Liver (tissue), 3 donors: ENCODE data around the gene IFT20.

Experiments used
- CTCF ChIP-seq: fragments of 150-350 bp; IDR thresholded peaks from 2 replicates; pipeline ENCODE4 v1.5.1; 2017; ENCODE audit warnings: improper control_type of control experiment, low read depth, low read length; ENCODE audit not compliant: missing input control
- GABPA ChIP-seq, 2 donors: IDR thresholded peaks in 1 of 2; conservative IDR thresholded peaks in 1 of 2; 2 replicates each; pipeline ENCODE4 v1.6.1; 2016; ENCODE audit warnings: antibody characterized with exemption in 2 of 2, mild to moderate bottlenecking in 1 of 2, moderate library complexity in 1 of 2
- JUND ChIP-seq, 2 donors: IDR thresholded peaks; 2 replicates each; pipeline ENCODE4 v1.6.1; 2016; ENCODE audit warnings: antibody characterized with exemption in 2 of 2
- MAX ChIP-seq: IDR thresholded peaks from 2 replicates; pipeline ENCODE4 v1.6.1; 2016; ENCODE audit warnings: antibody characterized with exemption
- RAD21 ChIP-seq, 2 donors: IDR thresholded peaks; 2 replicates each; pipeline ENCODE4 v1.6.1; 2016; ENCODE audit warnings: antibody characterized with exemption in 2 of 2, mild to moderate bottlenecking in 2 of 2
- REST ChIP-seq: IDR thresholded peaks from 2 replicates; pipeline ENCODE4 v1.6.1; 2016; ENCODE audit warnings: antibody characterized with exemption, mild to moderate bottlenecking
- SP1 ChIP-seq: IDR thresholded peaks from 2 replicates; pipeline ENCODE4 v1.6.1; 2018; ENCODE audit warnings: antibody characterized with exemption, mild to moderate bottlenecking
- TAF1 ChIP-seq: conservative IDR thresholded peaks from 2 replicates; pipeline ENCODE4 v1.6.1; 2016; ENCODE audit warnings: antibody characterized with exemption, mild to moderate bottlenecking
- YY1 ChIP-seq: IDR thresholded peaks from 2 replicates; pipeline ENCODE4 v1.6.1; 2016; ENCODE audit warnings: antibody characterized with exemption, mild to moderate bottlenecking
- donor health status: healthy.
- donor health status: healthy.

- TF ChIP-seq JUND (IDR thresholded peaks at IDR 0.05), result no peak
- TF ChIP-seq CTCF, result no peak
- no peak for TF ChIP-seq TAF1
- TF ChIP-seq YY1, result no peak
- TF ChIP-seq GABPA (IDR thresholded peaks at IDR 0.05 in 1 of 2, conservative IDR thresholded peaks at IDR 0.05 in 1 of 2), result no peak
- TF ChIP-seq MAX, result no peak
- no peak for TF ChIP-seq REST
- TF ChIP-seq RAD21 (IDR thresholded peaks at IDR 0.05), result no peak
- no peak for TF ChIP-seq SP1
These were observed 52.7 kb downstream of the IFT20 start for GRCh38 chr17:28282596-28282995.
